Right atrium auricular region (tissue), 2 donors: ENCODE measurements around the gene VWA8. TPM values are rescaled to one million over a fixed set of nuclear protein-coding genes. Genes with fewer than 3 reads are reported as not detected.
A peak's percentile ranks its signal among the peaks of the same experiment; 100 is the strongest.

ENCODE experiments used
- DNase-seq: peaks from one replicate; pipeline ENCODE4 v3.0.0-alpha.2; 2019; ENCODE audit warnings: low spot score
- H3K27ac ChIP-seq, 2 donors: fragments of 200-600 bp; sonication (generic); 1 replicate in 1 of 2; 2 replicates in 1 of 2; pipeline ENCODE4 v1.5.1; 2016 to 2019
- H3K27me3 ChIP-seq, 2 donors: fragments of 200-600 bp; sonication (generic); one replicate each; pipeline versions ENCODE4 v1.5.1 to v1.6.0; 2017 to 2019
- H3K36me3 ChIP-seq: fragments of 200-600 bp; sonication (generic); one replicate; pipeline ENCODE4 v1.5.1; 2016
- H3K4me1 ChIP-seq, 2 donors: fragments of 200-600 bp; sonication (generic); one replicate each; pipeline versions ENCODE4 v1.5.1 to v1.6.0; 2017 to 2019
- H3K4me3 ChIP-seq, 2 donors: fragments of 200-600 bp; sonication (generic); 1 replicate in 1 of 2; 2 replicates in 1 of 2; pipeline ENCODE4 v1.5.1; 2017 to 2019; ENCODE audit warnings: mild to moderate bottlenecking in 1 of 2, moderate library complexity in 1 of 2
- H3K9me3 ChIP-seq, 2 donors: fragments of 200-600 bp; sonication (generic); one replicate each; pipeline ENCODE4 v1.5.1; 2019
- CTCF ChIP-seq, 2 donors: fragments of 200-600 bp; sonication (generic); IDR thresholded peaks; one replicate each; pipeline ENCODE4 v1.5.1; 2019; ENCODE audit warnings: antibody characterized with exemption in 2 of 2
- total RNA-seq, 2 donors: library from RNA; depleted of rRNA; stranded (reverse); fragments of >200 nt; gene quantifications; one replicate each; pipeline ENCODE4 v1.1.0, GENCODE V29; 2016

Gene VWA8
- total RNA-seq, 2 donors from 2014 or later: 25.9 to 32.8 TPM

DNA sequence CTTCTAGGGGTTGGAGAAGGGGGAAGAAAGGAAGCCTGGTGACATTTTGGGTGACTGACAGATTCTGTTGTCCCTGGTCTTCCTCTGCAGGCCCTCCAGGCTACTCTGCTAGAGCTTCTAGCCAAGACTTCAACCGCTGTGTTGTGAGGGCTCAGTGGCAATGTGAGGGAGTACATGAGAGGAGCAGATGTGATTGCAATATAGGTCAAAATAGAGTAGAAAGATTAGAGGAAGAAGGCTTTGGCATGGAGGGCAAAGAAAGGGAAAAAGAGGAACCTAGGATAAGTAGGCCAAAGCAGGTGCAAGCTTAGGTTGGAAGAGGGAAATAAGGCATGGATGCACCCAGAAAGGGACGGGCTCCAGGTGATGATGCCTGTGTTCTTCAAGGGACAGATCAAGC, 286.7 kb downstream of the VWA8 start:
- no peaks in the 10 kb centered on the region for H3K27me3 ChIP-seq
- H3K4me3 ChIP-seq: no peak overlapping the region
- peaks cover 0 to 15% of the 10 kb centered on the region in 2 donors for H3K4me1 ChIP-seq
- no peaks in the 10 kb centered on the region for H3K9me3 ChIP-seq
- DNase-seq: no peak
- H3K36me3 ChIP-seq: no peaks in the 10 kb centered on the region
- no peak for TF ChIP-seq CTCF (IDR thresholded peaks at IDR 0.05)
- H3K27ac ChIP-seq: no peak overlapping the region

DNA sequence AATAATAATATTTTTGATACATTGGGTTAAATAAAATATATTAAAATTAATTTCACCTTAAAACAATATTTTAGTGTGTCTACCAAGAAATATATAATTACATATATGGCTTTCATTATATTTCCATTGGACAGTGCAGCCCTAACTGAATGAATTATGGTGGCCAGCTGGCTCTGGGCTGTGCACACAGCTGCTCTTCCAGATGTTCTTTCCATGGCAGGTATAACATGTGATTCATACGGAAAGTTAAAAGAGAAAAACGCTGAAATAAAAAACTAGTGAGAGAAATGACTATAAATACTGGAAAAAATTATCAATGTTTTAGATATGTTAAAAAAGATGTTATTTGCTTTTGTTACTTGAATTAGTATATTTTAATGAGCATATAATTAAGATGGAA, 287.3 kb downstream of the VWA8 start:
- Histone ChIP-seq H3K9me3 (no peaks in the 10 kb centered on the region), H3K27me3 (no peaks in the 10 kb centered on the region), H3K4me1 (peaks cover 0 to 9% of the 10 kb centered on the region in 2 donors), H3K36me3 (no peaks in the 10 kb centered on the region), H3K4me3 (no peak overlapping the region), H3K27ac (no peak overlapping the region)
- no peak for TF ChIP-seq CTCF (IDR thresholded peaks at IDR 0.05)
- no peak for DNase-seq

- Histone ChIP-seq H3K27me3 (no peaks in the 10 kb centered on the region), H3K4me3 (no peak overlapping the region), H3K36me3 (no peaks in the 10 kb centered on the region), H3K27ac (no peak overlapping the region), H3K4me1 (peaks cover 0 to 3% of the 10 kb centered on the region in 2 donors), H3K9me3 (no peaks in the 10 kb centered on the region)
- DNase-seq: no peak
- TF ChIP-seq CTCF (IDR thresholded peaks at IDR 0.05): no peak
Measured at GRCh38 chr13:41670873-41671443, 290.0 kb downstream of the VWA8 start.

- TF ChIP-seq CTCF (IDR thresholded peaks at IDR 0.05): peak; percentile 60 to 86
- Histone ChIP-seq H3K27ac (no peak overlapping the region), H3K4me1 (peaks cover 0 to 3% of the 10 kb centered on the region in 2 donors), H3K4me3 (no peak overlapping the region), H3K36me3 (no peaks in the 10 kb centered on the region), H3K27me3 (no peaks in the 10 kb centered on the region), H3K9me3 (no peaks in the 10 kb centered on the region)
- no peak for DNase-seq
Measured at GRCh38 chr13:41668130-41668757, 292.7 kb downstream of the VWA8 start.

- Histone ChIP-seq H3K9me3 (no peaks in the 10 kb centered on the region), H3K4me1 (peaks cover 0 to 3% of the 10 kb centered on the region in 2 donors), H3K4me3 (no peak overlapping the region), H3K27ac (no peak overlapping the region), H3K27me3 (no peaks in the 10 kb centered on the region), H3K36me3 (no peaks in the 10 kb centered on the region)
- TF ChIP-seq CTCF (IDR thresholded peaks at IDR 0.05): no peak
- DNase-seq: no peak
Measured at GRCh38 chr13:41666644-41667043, 294.3 kb downstream of the VWA8 start.

GRCh38 chr13:41660411-41660810, 300.5 kb downstream of the VWA8 start:
- H3K4me3 ChIP-seq: no peak overlapping the region
- DNase-seq: no peak
- no peak overlapping the region for H3K27ac ChIP-seq
- no peak for TF ChIP-seq CTCF (IDR thresholded peaks at IDR 0.05)
- no peaks in the 10 kb centered on the region for H3K4me1 ChIP-seq
- no peaks in the 10 kb centered on the region for H3K27me3 ChIP-seq
- no peaks in the 10 kb centered on the region for H3K9me3 ChIP-seq
- no peaks in the 10 kb centered on the region for H3K36me3 ChIP-seq
